Fibroblast of lung (primary cell): ENCODE data around the gene EML4. TPM values are rescaled to one million over a fixed set of nuclear protein-coding genes. Genes with fewer than 3 reads are reported as not detected.

ENCODE experiments used
- DNase-seq, 2 donors: peaks; one replicate each; pipeline versions ENCODE4 v3.0.0 to v3.0.0-alpha.2; 2010; ENCODE audit warnings: low read depth in 2 of 2
- H2AFZ ChIP-seq: 2 replicates; pipeline ENCODE4 v1.5.1; 2012; ENCODE audit warnings: low read length, control low read depth, inconsistent platforms
- H3K27ac ChIP-seq: 2 replicates; pipeline ENCODE4 v1.5.1; 2011; ENCODE audit warnings: low read length, control low read depth; ENCODE audit not compliant: insufficient read depth
- H3K27me3 ChIP-seq: 2 replicates; pipeline ENCODE4 v1.5.1; 2011; ENCODE audit warnings: mild to moderate bottlenecking, low read length; ENCODE audit not compliant: control insufficient read depth, insufficient read depth
- H3K36me3 ChIP-seq: 2 replicates; pipeline ENCODE4 v1.5.1; 2011; ENCODE audit warnings: low read length; ENCODE audit not compliant: control insufficient read depth, insufficient read depth
- H3K4me1 ChIP-seq: 2 replicates; pipeline ENCODE4 v1.5.1; 2011; ENCODE audit warnings: low read length; ENCODE audit not compliant: control insufficient read depth, insufficient read depth; ENCODE audit errors: extremely low read depth
- H3K4me2 ChIP-seq: 2 replicates; pipeline ENCODE4 v1.5.1; 2011; ENCODE audit warnings: low read length, control low read depth; ENCODE audit not compliant: insufficient read depth; ENCODE audit errors: extremely low read depth
- H3K4me3 ChIP-seq, 4 experiments: fragments of 200-600 bp in 1 of 4; sonication (generic) in 1 of 4; replicated peaks in 1 of 4; 2 replicates each; pipeline ENCODE4 v1.5.1; 2011 to 2016; ENCODE audit warnings: low read length in 4 of 4, low read depth in 3 of 4, mild to moderate bottlenecking in 3 of 4, control low read depth in 2 of 4, inconsistent platforms in 1 of 4, mixed read lengths in 1 of 4; ENCODE audit not compliant: insufficient read depth in 1 of 4; ENCODE audit errors: control extremely low read depth in 1 of 4
- H3K79me2 ChIP-seq: 2 replicates; pipeline ENCODE4 v1.5.1; 2012; ENCODE audit warnings: mild to moderate bottlenecking, low read length, inconsistent platforms; ENCODE audit not compliant: control insufficient read depth, insufficient read depth
- H3K9ac ChIP-seq: 2 replicates; pipeline ENCODE4 v1.5.1; 2011; ENCODE audit warnings: mild to moderate bottlenecking, low read length, control low read depth; ENCODE audit not compliant: insufficient read depth
- H3K9me3 ChIP-seq: 2 replicates; pipeline ENCODE4 v1.5.1; 2012; ENCODE audit warnings: low read depth, low read length; ENCODE audit not compliant: control insufficient read depth, insufficient read depth
- H4K20me1 ChIP-seq: 2 replicates; pipeline ENCODE4 v1.5.1; 2011; ENCODE audit warnings: low read length; ENCODE audit not compliant: control insufficient read depth, insufficient read depth; ENCODE audit errors: extremely low read depth
- CTCF ChIP-seq, 2 donors: IDR thresholded peaks in 1 of 2; conservative IDR thresholded peaks in 1 of 2; 1 replicate in 1 of 2; 2 replicates in 1 of 2; pipeline ENCODE4 v1.5.1; 2011 to 2012; ENCODE audit warnings: low read length in 2 of 2, control low read depth in 1 of 2, inconsistent platforms in 1 of 2, low read depth in 1 of 2, mild to moderate bottlenecking in 1 of 2
- EZH2 ChIP-seq: IDR thresholded peaks from 2 replicates; pipeline ENCODE4 v1.5.1; 2012; ENCODE audit warnings: low read length, control low read depth, mild to moderate bottlenecking; ENCODE audit errors: missing control alignments
- polyA plus RNA-seq, 2 donors: library from polyadenylated mRNA; depleted of rRNA in 1 of 2; stranded (reverse) in 1 of 2; unstranded in 1 of 2; fragments of >200 nt; gene quantifications; 2 replicates each; pipeline ENCODE4 v1.2.1, GENCODE V29; 2011 to 2012; ENCODE audit warnings: missing spikeins in 1 of 2
- total RNA-seq: library from RNA; depleted of rRNA; stranded (reverse); fragments of >200 nt; gene quantifications from 2 replicates; pipeline ENCODE4 v1.2.1, GENCODE V29; 2014

EML4 gene
- total and polyA plus RNA-seq, 2 donors (not counting 1 experiment from before 2014, with no cell fraction given): 49.5 to 62.7 TPM

GRCh38 chr2:42286268-42286946 is 117.3 kb downstream of the EML4 start:
- H3K4me1 ChIP-seq: no peaks in the 10 kb centered on the region
- H3K36me3 ChIP-seq: peaks cover 6% of the 10 kb centered on the region
- H3K9ac ChIP-seq: no peak overlapping the region
- no peak overlapping the region for H3K4me2 ChIP-seq
- H3K79me2 ChIP-seq: no peaks in the 10 kb centered on the region
- no peak overlapping the region for H2AFZ ChIP-seq
- no peaks in the 10 kb centered on the region for H3K9me3 ChIP-seq
- no peak overlapping the region for H3K27ac ChIP-seq
- H4K20me1 ChIP-seq: no peaks in the 10 kb centered on the region
- H3K27me3 ChIP-seq: no peaks in the 10 kb centered on the region
- no peak for TF ChIP-seq EZH2
- no peak for TF ChIP-seq CTCF (conservative IDR thresholded peaks at IDR 0.05 in 1 of 2, IDR thresholded peaks at IDR 0.05 in 1 of 2; ENCODE audit: low read depth in 1 of 2, low read length in 2 of 2)
- peak in 1 of 2 donors; percentile 72 for DNase-seq
- H3K4me3 ChIP-seq: no peak overlapping the region

DNA sequence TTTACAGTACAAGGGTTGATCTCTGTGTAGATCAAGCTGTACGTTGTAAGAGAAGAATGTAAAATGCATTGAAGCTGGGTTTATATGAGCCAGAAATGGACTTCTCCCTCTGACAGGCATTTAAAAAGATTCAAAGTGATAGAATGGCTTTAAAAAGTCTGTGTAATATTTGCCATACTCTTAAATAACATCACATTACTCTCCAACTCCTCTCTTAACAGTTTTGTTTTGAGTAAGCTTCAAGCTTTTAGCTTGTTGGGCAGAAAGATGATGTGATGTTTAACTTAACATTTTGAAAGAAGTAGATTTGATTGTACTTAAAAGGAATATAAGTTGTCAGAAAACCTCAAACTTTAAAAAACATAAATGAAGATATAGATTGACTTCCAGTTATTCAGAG is 119.7 kb downstream of the EML4 start:
- Histone ChIP-seq H3K9ac (no peak overlapping the region), H3K4me1 (no peaks in the 10 kb centered on the region), H4K20me1 (no peaks in the 10 kb centered on the region), H3K9me3 (no peaks in the 10 kb centered on the region), H3K4me2 (no peak overlapping the region), H3K79me2 (no peaks in the 10 kb centered on the region), H3K27ac (no peak overlapping the region), H2AFZ (no peak overlapping the region), H3K27me3 (no peaks in the 10 kb centered on the region), H3K36me3 (no peaks in the 10 kb centered on the region), H3K4me3 (no peak overlapping the region)
- DNase-seq: no peak
- TF ChIP-seq CTCF (conservative IDR thresholded peaks at IDR 0.05 in 1 of 2, IDR thresholded peaks at IDR 0.05 in 1 of 2; ENCODE audit: low read depth in 1 of 2, low read length in 2 of 2) (no peak), EZH2 (no peak)

- Histone ChIP-seq H4K20me1 (no peaks in the 10 kb centered on the region), H3K27ac (no peak overlapping the region), H3K9me3 (no peaks in the 10 kb centered on the region), H3K9ac (no peak overlapping the region), H3K27me3 (no peaks in the 10 kb centered on the region), H3K36me3 (no peaks in the 10 kb centered on the region), H3K79me2 (no peaks in the 10 kb centered on the region), H3K4me3 (no peak overlapping the region), H2AFZ (no peak overlapping the region), H3K4me1 (no peaks in the 10 kb centered on the region), H3K4me2 (no peak overlapping the region)
- DNase-seq: no peak
- no peak for TF ChIP-seq EZH2
- TF ChIP-seq CTCF (conservative IDR thresholded peaks at IDR 0.05 in 1 of 2, IDR thresholded peaks at IDR 0.05 in 1 of 2; ENCODE audit: low read depth in 1 of 2, low read length in 2 of 2): no peak
These were observed 120.1 kb downstream of the EML4 start for GRCh38 chr2:42289222-42289621.
